Measurements from ENCODE around the gene PPP2R2B.

DNA sequence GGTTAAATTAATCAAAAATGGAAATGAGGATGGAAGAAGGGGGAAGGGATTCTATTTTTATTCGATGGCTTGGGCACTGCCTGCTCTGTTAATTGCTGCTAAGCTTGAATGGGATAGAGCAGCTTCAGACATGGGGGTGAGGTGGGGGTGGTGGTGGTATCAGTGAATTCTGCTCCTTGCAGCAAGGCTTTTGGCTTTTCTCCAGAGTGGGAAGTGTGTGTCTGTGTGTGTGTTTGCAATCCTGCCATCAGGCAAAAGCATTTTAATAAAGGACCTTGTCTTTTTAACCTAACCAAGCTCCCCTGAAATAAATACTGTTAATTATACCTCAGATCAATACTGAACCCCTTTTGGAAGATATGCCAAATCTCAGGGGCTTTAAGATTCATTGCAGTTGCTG is 251.6 kb downstream of the PPP2R2B start:
- TF ChIP-seq, protein P1, sequence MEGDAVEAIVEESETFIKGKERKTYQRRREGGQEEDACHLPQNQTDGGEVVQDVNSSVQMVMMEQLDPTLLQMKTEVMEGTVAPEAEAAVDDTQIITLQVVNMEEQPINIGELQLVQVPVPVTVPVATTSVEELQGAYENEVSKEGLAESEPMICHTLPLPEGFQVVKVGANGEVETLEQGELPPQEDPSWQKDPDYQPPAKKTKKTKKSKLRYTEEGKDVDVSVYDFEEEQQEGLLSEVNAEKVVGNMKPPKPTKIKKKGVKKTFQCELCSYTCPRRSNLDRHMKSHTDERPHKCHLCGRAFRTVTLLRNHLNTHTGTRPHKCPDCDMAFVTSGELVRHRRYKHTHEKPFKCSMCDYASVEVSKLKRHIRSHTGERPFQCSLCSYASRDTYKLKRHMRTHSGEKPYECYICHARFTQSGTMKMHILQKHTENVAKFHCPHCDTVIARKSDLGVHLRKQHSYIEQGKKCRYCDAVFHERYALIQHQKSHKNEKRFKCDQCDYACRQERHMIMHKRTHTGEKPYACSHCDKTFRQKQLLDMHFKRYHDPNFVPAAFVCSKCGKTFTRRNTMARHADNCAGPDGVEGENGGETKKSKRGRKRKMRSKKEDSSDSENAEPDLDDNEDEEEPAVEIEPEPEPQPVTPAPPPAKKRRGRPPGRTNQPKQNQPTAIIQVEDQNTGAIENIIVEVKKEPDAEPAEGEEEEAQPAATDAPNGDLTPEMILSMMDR (IDR thresholded peaks at IDR 0.05) = no peak
- no peak for TF ChIP-seq POLR2A (IDR thresholded peaks at IDR 0.05)

Measured in testis (tissue), 2 donors.